DMS 273 (cell line): ENCODE measurements around the gene GLI1.
"Not testable (repeated sequence)": the region's sequence is repeated elsewhere in the genome, so short reads cannot be mapped to it uniquely, and the experiment has no call there.

ENCODE experiments used
- DNase-seq: peaks from one replicate; lab custom pipeline; 2025; ENCODE audit not compliant: unreplicated experiment; lab: John Stamatoyannopoulos, UW

GLI1 gene

DNA sequence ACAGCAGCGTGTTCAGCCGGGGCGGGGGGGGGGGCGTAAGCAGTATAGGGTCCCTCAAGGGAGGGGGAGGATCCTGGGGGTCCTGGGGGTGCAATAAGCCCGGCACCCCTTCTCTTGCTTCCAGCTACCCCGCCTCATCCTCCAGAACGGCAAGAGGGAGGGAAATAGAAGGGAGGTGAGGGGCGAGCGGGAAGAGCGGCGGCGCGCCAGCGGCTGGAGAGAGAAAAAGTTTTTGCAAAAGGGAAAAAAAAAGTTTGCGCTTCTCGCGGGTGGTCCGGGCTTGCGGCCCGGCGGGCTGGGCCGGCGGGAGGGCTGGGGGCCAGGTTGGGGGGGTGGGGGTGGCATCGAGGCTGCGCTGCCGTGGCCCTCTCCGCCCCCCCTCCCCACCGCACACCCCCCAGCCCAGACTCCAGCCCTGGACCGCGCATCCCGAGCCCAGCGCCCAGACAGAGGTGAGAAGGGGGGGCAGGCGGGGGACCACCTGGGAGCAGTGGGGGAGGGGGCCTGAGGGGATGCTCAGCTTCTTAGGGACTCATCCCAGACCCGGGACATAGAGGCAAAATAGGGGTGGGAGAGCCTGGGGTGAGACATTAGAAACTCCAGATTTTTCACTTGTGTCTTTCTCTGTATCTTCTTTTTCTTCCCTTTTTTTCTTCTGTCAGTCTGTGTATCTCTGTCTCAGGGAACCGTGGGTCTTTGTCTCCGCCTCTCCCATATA, at the start of gene GLI1:
Gene GLI1 (plus strand): TSS at position 36 of the 718 bp plus-strand sequence. CDS start 3,907 bp downstream, outside the sequence.
- peak; percentile 76 for DNase-seq

DNA sequence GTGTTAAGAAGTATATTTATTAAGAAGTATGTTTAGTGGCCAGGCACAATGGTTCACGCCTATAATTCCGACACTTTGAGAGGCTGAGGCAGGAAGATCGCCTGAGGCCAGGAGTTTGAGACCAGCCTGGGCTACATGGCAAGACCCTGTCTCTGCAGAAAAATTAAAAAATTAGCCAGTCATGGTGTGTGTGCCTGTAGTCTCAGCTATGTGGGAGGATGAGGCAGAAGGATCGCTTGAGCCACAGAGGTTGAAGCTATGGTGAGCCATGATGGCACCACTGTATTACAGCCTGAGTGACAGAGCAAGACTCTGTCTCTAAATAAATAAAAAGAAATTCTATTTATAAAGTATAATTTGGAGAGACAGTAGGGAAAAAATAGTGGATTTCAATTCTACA, 49.1 kb upstream of the GLI1 start:
- no peak for DNase-seq

- DNase-seq, result not testable (repeated sequence)
These were observed 45.4 kb upstream of the GLI1 start for GRCh38 chr12:57414160-57414559.

GRCh38 chr12:57415088-57415487, 44.5 kb upstream of the GLI1 start:
- DNase-seq, result no peak

DNA sequence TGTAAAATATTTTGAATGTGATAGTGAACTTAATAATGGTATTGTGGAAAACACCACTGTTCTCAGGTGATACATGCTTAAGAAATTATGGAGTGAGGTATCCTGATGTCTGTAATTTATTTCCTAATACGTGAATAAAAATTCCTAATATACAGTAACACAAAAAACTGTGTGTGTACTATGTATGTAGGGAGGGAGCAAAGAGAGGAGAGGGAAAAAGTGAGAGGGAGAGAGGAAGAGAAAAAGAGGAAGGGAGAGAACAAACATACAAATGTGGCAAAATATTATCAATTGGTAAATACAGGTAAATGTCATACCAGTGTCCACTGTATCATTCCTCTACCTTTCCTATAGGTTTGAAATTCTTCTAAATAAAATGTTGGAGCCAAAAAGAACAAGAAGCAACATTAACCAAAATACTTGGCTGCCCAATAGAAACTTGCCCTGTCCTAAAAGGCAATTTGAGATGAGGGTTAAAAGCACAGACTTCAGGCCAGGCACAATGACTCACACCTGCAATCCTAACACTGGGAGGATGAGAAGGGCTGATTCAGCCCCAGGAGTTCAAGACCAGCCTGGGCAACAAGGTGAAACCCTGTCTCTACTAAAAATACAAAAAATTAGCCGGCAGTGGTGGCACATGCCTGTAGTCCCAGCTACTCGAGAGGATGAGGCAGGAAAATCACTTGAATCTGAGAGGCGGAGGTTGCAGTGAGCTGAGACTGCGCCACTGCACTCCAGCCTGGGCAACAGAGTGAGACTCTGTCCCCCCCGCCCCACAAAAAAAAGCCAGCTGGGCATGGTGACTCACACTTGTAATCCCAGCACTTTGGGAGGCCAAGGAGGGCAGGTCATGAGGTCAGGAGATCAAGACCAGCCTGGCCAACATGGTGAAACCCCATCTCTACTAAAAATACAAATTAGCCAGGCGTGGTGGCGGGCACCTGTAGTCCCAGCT, 43.3 kb upstream of the GLI1 start:
- no peak for DNase-seq

GRCh38 chr12:57418255-57418654, 41.3 kb upstream of the GLI1 start:
- DNase-seq, result no peak

DNA sequence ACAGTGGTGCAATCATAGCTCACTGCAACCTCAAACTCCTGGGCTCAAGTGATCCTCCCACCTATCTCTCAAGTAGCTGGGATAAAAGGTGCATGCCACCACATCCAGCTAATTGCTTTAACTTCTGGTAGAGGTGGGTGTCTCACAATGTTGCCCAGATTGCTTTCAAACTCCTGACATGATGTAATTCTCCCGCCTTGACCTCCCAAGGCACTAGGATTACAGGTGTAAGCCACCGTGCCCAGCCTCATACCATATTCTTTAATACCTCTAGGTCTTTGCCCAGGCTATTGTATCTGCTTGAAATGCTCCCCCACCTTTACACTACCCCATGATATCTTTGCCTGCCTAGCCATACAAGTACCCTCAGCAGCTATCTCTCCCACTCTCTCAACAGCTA, 40.1 kb upstream of the GLI1 start:
- DNase-seq, result no peak

DNA sequence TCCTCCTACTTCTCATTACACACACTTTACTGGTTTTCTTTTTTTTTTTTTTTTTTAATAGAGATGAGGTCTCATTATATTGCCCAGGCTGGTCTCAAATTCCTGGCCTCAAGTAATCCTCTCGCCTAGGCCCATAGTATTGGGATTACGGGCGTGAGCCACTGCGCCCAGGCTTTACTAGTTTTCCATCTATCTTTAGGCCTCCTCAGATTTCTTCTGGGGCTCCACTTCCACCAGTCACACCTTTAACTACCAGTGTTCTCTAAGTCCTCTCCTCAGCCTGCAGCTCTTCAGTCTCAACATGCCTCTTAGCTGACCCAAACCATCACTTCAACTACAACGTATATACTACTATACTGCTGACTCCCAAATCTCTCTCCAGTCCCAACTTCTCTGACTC, 39.1 kb upstream of the GLI1 start:
- DNase-seq, result no peak

DNA sequence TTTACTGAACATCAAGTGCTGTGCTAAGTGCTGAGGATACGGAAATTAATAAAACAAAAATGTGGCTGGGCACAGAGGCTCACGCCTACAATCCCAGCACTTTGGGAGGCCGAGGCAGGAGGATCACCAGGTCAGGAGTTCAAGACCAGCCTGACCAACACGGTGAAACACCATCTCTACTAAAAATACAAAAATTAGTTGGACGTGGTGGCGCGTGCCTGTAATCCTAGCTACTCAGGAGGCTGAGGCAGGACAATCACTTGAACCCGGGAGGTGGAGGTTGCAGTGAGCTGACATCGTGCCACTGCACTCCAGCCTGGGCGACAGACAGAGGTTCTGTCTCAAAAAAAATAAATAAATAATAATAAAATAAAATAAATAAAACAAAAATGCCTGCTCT, 32.6 kb upstream of the GLI1 start:
- not testable (repeated sequence) for DNase-seq

- DNase-seq, result no peak
These were observed 30.6 kb upstream of the GLI1 start for GRCh38 chr12:57428965-57429364.

- peak; percentile 28 for DNase-seq
These were observed 30.0 kb upstream of the GLI1 start for GRCh38 chr12:57429473-57430111.

DNA sequence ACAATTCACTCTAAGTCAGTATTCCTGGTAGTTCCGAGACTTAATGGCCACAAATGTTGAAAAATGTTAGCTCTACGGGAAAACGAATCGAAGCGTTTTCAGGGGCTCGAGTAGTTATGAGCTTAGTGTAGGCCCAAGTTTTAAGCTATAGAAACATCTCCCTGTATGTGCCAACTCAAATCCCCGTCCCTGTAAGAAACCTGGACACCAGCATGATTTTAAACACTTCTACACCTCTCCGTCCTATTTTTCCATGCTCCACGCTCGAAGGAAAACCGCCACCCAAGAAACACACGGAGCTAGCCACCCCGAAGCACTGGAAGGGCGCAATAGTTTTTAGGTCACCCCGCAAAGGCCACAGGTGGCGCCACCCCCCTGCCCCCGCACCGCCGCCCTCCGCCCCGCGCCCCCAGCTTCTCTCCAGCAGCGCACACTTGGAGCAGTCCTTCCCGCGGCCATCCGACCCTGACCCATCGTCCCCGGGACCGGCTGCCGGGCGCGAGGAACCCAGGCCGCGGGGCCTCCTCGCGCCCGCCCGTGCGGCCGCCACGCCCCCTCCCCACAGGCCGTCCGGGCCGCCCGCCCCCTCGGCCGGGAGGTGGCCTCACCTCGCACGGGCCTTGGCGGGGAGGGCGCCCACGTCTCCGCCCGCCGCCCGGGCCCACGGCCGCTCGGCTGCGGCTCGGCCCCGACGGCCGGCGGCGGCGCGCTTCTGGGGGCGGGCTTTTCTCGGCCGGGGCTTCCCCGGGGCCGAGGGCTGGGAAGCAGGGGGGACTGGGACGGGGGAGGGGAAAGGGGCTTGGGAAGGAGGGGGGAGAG, 29.3 kb upstream of the GLI1 start:
- peak; percentile 87 for DNase-seq

DNA sequence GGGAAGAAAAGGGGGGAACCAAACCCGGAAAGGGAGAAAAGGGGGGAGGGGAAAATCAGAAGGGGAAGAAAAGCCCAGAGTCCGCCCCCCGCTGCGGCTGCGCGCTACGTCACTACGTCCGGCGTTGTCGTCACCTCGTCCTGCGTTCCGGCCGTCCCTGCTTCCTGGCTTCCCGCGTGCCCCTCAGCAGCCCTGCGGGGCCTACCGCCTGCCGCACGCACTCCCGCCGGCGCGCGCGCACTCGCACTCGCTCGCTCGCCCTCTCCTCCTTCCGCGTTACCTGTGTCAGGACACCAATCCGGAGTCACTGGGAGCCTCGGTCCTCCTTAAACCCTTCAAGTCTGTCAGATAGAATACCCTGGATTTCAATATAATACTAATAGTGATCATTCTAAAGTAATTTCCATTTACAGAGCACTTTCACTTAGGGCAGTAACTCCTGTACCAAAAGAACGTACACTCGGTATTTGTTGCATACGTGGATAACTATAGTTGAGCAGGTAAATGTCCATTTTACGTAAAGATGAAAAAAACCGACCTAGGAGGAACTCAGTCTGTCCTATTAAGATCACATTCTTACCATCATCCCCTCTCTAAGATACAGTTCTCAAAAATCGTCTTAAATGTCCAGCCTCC, 28.5 kb upstream of the GLI1 start, which contains the start of gene R3HDM2:
Gene R3HDM2 (minus strand): TSS at position 113 of the 636 bp plus-strand sequence. CDS start 120,615 bp downstream, outside the sequence.
- peak; percentile 95 for DNase-seq

- DNase-seq, result no peak
These were observed 27.9 kb upstream of the GLI1 start for GRCh38 chr12:57431654-57432188.

GRCh38 chr12:57433370-57433769, 26.2 kb upstream of the GLI1 start:
- DNase-seq, result no peak

- no peak for DNase-seq
These were observed 24.9 kb upstream of the GLI1 start, which contains the start of gene INHBC for GRCh38 chr12:57434517-57435223. TSS of gene INHBC (plus strand) at chr12:57434784. CDS start at chr12:57434887, 103 bp downstream.

- DNase-seq, result peak; percentile 53
These were observed 24.3 kb upstream of the GLI1 start for GRCh38 chr12:57435293-57435692.

- DNase-seq, result no peak
These were observed 21.2 kb upstream of the GLI1 start for GRCh38 chr12:57438400-57438799.

- no peak for DNase-seq
These were observed 19.8 kb upstream of the GLI1 start for GRCh38 chr12:57439762-57440266.
